CD14-positive monocyte (primary cell): Measurements from ENCODE around the gene MRPL45. TPM values are rescaled to one million over a fixed set of nuclear protein-coding genes. Genes with fewer than 3 reads are reported as not detected.

Experiments
- DNase-seq, 3 donors: peaks; one replicate each; pipeline ENCODE4 v3.0.0-alpha.2; 2011 to 2022
- H2AFZ ChIP-seq: 2 replicates; pipeline ENCODE4 v1.6.0; 2012; ENCODE audit warnings: mild to moderate bottlenecking, low read depth, low read length, inconsistent platforms; ENCODE audit not compliant: insufficient read depth, poor library complexity, severe bottlenecking
- H3K27ac ChIP-seq, 2 donors: 1 replicate in 1 of 2; 2 replicates in 1 of 2; pipeline ENCODE4 v1.5.1; 2012 to 2013; ENCODE audit warnings: low read length in 2 of 2, control low read depth in 1 of 2, inconsistent platforms in 1 of 2, low read depth in 1 of 2, mild to moderate bottlenecking in 1 of 2
- H3K27me3 ChIP-seq, 2 donors: one replicate each; pipeline versions ENCODE4 v1.6.0 to v1.6.1; 2011 to 2013; ENCODE audit warnings: low read length in 2 of 2; ENCODE audit not compliant: control insufficient read depth in 2 of 2, insufficient read depth in 2 of 2
- H3K36me3 ChIP-seq, 2 donors: replicated peaks in 1 of 2; 1 replicate in 1 of 2; 2 replicates in 1 of 2; pipeline versions ENCODE4 v1.5.1 to v1.6.1; 2012 to 2013; ENCODE audit warnings: low read length in 2 of 2, control low read depth in 1 of 2, inconsistent platforms in 1 of 2, mild to moderate bottlenecking in 1 of 2; ENCODE audit not compliant: insufficient read depth in 2 of 2, control insufficient read depth in 1 of 2
- H3K4me1 ChIP-seq, 2 donors: 1 replicate in 1 of 2; 2 replicates in 1 of 2; pipeline versions ENCODE4 v1.5.1 to v1.6.1; 2012 to 2013; ENCODE audit warnings: low read length in 2 of 2, control low read depth in 1 of 2, inconsistent platforms in 1 of 2, mild to moderate bottlenecking in 1 of 2, moderate library complexity in 1 of 2; ENCODE audit not compliant: insufficient read depth in 2 of 2, control insufficient read depth in 1 of 2
- H3K4me2 ChIP-seq: replicated peaks from 2 replicates; pipeline ENCODE3; 2012; ENCODE audit warnings: low read length, moderate library complexity, mild to moderate bottlenecking; ENCODE audit not compliant: poor library complexity, severe bottlenecking; ENCODE audit errors: extremely low read depth
- H3K4me3 ChIP-seq, 3 experiments: fragments of 200-600 bp in 1 of 3; sonication (generic) in 1 of 3; replicated peaks in 1 of 3; 1 replicate in 2 of 3; 2 replicates in 1 of 3; pipeline ENCODE4 v1.5.1; 2011 to 2013; ENCODE audit warnings: low read length in 3 of 3, mild to moderate bottlenecking in 3 of 3, control low read depth in 2 of 3, low read depth in 2 of 3, inconsistent platforms in 1 of 3, moderate library complexity in 1 of 3
- H3K79me2 ChIP-seq: 2 replicates; pipeline ENCODE4 v1.6.0; 2012; ENCODE audit warnings: mild to moderate bottlenecking, control low read depth, inconsistent platforms, low read length, moderate library complexity; ENCODE audit not compliant: insufficient read depth
- H3K9ac ChIP-seq: 2 replicates; pipeline ENCODE4 v1.6.0; 2017; ENCODE audit warnings: low read length, mild to moderate bottlenecking; ENCODE audit not compliant: insufficient read depth, poor library complexity, severe bottlenecking
- H3K9me3 ChIP-seq, 2 donors: replicated peaks in 1 of 2; 1 replicate in 1 of 2; 2 replicates in 1 of 2; pipeline versions ENCODE4 v1.5.1 to v1.6.1; 2012 to 2013; ENCODE audit warnings: low read length in 2 of 2, control low read depth in 1 of 2; ENCODE audit not compliant: control insufficient read depth in 1 of 2, insufficient read depth in 1 of 2
- H4K20me1 ChIP-seq: 2 replicates; pipeline ENCODE4 v1.6.0; 2012; ENCODE audit warnings: mild to moderate bottlenecking, low read length, control low read depth, moderate library complexity; ENCODE audit not compliant: insufficient read depth
- H3K27ac Mint-ChIP-seq, 7 donors: one replicate each; pipeline ENCODE4 v1.8.0; 2020; ENCODE audit warnings: mild to moderate bottlenecking in 7 of 7, mixed read lengths in 7 of 7, moderate library complexity in 6 of 7, inconsistent platforms in 2 of 7
- H3K27me3 Mint-ChIP-seq, 3 donors: one replicate each; pipeline ENCODE4 v1.8.0; 2021 to 2022; ENCODE audit warnings: low read depth in 3 of 3, mild to moderate bottlenecking in 3 of 3, mixed read lengths in 3 of 3, moderate library complexity in 3 of 3, inconsistent platforms in 1 of 3
- H3K36me3 Mint-ChIP-seq, 2 donors: one replicate each; pipeline ENCODE4 v1.8.0; 2020; ENCODE audit warnings: mixed read lengths in 2 of 2, inconsistent platforms in 1 of 2, mild to moderate bottlenecking in 1 of 2
- H3K4me1 Mint-ChIP-seq: one replicate; pipeline ENCODE4 v1.8.0; 2020; ENCODE audit warnings: mild to moderate bottlenecking, mixed read lengths
- H3K4me3 Mint-ChIP-seq, 2 donors: one replicate each; pipeline ENCODE4 v1.8.0; 2020; ENCODE audit warnings: mild to moderate bottlenecking in 2 of 2, mixed read lengths in 2 of 2, moderate library complexity in 1 of 2
- H3K9me3 Mint-ChIP-seq, 7 donors: one replicate each; pipeline ENCODE4 v1.8.0; 2020 to 2022; ENCODE audit warnings: mixed read lengths in 7 of 7, mild to moderate bottlenecking in 6 of 7, moderate library complexity in 6 of 7, inconsistent platforms in 2 of 7
- WGBS: methylation state at CpG from one replicate; pipeline ENCODE4 v1.1.5; 2013; ENCODE audit warnings: missing lambda C conversion rate; ENCODE audit not compliant: insufficient coverage; 5-methylcytosine and 5-hydroxymethylcytosine counted together
- intact Hi-C, 2 donors: fragments of 100-400 bp; cut with micrococcal nuclease; formaldehyde crosslinking; loops; one replicate each; pipeline versions ENCODE4 v1.15.0 to v1.15.1; 2023
- polyA plus RNA-seq, 3 donors: library from polyadenylated mRNA; depleted of rRNA in 1 of 3; unstranded in 2 of 3; stranded (reverse) in 1 of 3; fragments of 300-500 nt in 2 of 3; fragments of >200 nt in 1 of 3; fragmentation: Illumina TruSeq in 2 of 3; gene quantifications; 1 replicate in 2 of 3; 2 replicates in 1 of 3; pipeline ENCODE4 v1.2.3, GENCODE V29; 2012 to 2021
- TF ChIP-seq, protein P1 (sequence below): fragments of 200-600 bp; IDR thresholded peaks from one replicate; pipeline ENCODE4 v1.8.0; 2022; ENCODE audit warnings: antibody characterized with exemption, mild to moderate bottlenecking

Gene MRPL45
- polyA plus RNA-seq, 3 donors, result 18.3 to 20.8 (median 19.8) TPM

DNA sequence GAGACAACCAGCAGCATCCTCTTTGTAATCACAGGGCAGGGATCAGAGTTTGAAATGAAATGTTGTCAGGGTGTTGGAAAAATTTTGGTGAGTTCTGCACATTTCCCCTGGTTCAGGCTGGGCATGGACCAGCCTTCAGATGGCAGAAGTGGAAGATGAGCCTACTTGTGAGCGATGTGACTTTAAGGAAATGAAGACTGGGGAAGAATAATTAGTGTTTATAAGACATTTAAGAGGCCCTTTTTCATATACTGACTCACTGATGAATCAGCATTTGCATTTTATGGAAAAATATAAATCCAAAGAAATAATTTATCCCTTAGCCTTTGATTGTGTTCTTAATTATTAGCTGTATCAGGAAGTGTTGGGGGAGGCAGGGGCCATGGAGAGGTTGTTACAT is 25.9 kb downstream of the MRPL45 start:
- no peaks in the 10 kb centered on the region for H3K9me3 ChIP-seq
- H3K27ac ChIP-seq, result no peak overlapping the region
- intact Hi-C loops, result no loop called here
- peaks cover 33 to 39% of the 10 kb centered on the region in 2 donors for H3K4me1 ChIP-seq
- no peak overlapping the region for H3K4me3 Mint-ChIP-seq
- peaks cover 13 to 32% of the 10 kb centered on the region in 2 donors for H3K36me3 ChIP-seq
- TF ChIP-seq, protein P1, sequence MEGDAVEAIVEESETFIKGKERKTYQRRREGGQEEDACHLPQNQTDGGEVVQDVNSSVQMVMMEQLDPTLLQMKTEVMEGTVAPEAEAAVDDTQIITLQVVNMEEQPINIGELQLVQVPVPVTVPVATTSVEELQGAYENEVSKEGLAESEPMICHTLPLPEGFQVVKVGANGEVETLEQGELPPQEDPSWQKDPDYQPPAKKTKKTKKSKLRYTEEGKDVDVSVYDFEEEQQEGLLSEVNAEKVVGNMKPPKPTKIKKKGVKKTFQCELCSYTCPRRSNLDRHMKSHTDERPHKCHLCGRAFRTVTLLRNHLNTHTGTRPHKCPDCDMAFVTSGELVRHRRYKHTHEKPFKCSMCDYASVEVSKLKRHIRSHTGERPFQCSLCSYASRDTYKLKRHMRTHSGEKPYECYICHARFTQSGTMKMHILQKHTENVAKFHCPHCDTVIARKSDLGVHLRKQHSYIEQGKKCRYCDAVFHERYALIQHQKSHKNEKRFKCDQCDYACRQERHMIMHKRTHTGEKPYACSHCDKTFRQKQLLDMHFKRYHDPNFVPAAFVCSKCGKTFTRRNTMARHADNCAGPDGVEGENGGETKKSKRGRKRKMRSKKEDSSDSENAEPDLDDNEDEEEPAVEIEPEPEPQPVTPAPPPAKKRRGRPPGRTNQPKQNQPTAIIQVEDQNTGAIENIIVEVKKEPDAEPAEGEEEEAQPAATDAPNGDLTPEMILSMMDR, result no peak
- H3K4me3 ChIP-seq, result no peak overlapping the region
- H3K36me3 Mint-ChIP-seq, result peaks cover 30 to 41% of the 10 kb centered on the region in 2 donors
- no peak for DNase-seq
- H3K9ac ChIP-seq, result no peak overlapping the region
- no peak overlapping the region for H2AFZ ChIP-seq
- no peak overlapping the region for H3K4me2 ChIP-seq
- no peaks in the 10 kb centered on the region for H3K27me3 Mint-ChIP-seq
- peak overlapping the region in 1 of 7 donors; percentile 1 for H3K27ac Mint-ChIP-seq
- H3K27me3 ChIP-seq, result no peaks in the 10 kb centered on the region
- WGBS, result no CpG with 5 or more reads among the region's 1 CpG
- peaks cover 0 to 2% (median 0%) of the 10 kb centered on the region in 7 donors for H3K9me3 Mint-ChIP-seq
- H3K4me1 Mint-ChIP-seq, result peaks cover 47% of the 10 kb centered on the region
- H4K20me1 ChIP-seq, result no peaks in the 10 kb centered on the region
- no peaks in the 10 kb centered on the region for H3K79me2 ChIP-seq

GRCh38 chr17:38324141-38324697 is 27.3 kb downstream of the MRPL45 start:
- H3K9me3 ChIP-seq, result no peaks in the 10 kb centered on the region
- Mint-ChIP-seq H3K9me3 (peaks cover 0 to 2% (median 0%) of the 10 kb centered on the region in 7 donors), H3K4me1 (peaks cover 47% of the 10 kb centered on the region), H3K4me3 (no peak overlapping the region), H3K27me3 (peaks cover 0 to 2% (median 0%) of the 10 kb centered on the region in 3 donors), H3K27ac (no peak overlapping the region), H3K36me3 (peaks cover 27 to 35% of the 10 kb centered on the region in 2 donors)
- H3K27ac ChIP-seq, result no peak overlapping the region
- no peak overlapping the region for H3K4me2 ChIP-seq
- H4K20me1 ChIP-seq, result no peaks in the 10 kb centered on the region
- DNase-seq, result no peak
- TF ChIP-seq, protein P1, result no peak
- peaks cover 10 to 30% of the 10 kb centered on the region in 2 donors for H3K36me3 ChIP-seq
- no peak overlapping the region for H3K9ac ChIP-seq
- H2AFZ ChIP-seq, result no peak overlapping the region
- no peaks in the 10 kb centered on the region for H3K79me2 ChIP-seq
- peaks cover 33 to 39% of the 10 kb centered on the region in 2 donors for H3K4me1 ChIP-seq
- no peaks in the 10 kb centered on the region for H3K27me3 ChIP-seq
- intact Hi-C loops, result no loop called here
- no CpG with 5 or more reads among the region's 3 CpGs for WGBS
- H3K4me3 ChIP-seq, result no peak overlapping the region
